ENCODE data around the gene KAT14.
"Not testable (repeated sequence)": the region's sequence is repeated elsewhere in the genome, so short reads cannot be mapped to it uniquely, and the experiment has no call there.

KAT14 gene

DNA sequence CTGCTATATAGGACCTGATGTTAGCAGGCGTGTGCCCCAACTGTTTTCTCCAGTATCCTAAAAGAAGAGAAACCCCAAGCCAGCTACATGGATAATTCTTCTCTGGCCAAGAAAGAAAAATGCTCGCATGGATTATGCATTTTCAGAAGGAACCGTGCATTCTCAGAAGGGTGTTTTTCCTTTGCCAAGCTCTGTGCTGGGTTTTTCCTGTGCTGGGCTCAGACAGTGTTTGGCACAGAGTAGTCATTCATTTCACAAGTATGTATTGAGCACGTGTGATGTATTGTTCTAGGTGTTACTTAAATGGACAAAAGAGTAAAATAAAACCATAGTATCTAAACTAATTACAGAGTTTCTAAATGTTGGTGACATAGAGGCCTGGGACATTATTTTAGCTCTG, 88.0 kb downstream of the KAT14 start:
- no peak for DNase-seq

DNA sequence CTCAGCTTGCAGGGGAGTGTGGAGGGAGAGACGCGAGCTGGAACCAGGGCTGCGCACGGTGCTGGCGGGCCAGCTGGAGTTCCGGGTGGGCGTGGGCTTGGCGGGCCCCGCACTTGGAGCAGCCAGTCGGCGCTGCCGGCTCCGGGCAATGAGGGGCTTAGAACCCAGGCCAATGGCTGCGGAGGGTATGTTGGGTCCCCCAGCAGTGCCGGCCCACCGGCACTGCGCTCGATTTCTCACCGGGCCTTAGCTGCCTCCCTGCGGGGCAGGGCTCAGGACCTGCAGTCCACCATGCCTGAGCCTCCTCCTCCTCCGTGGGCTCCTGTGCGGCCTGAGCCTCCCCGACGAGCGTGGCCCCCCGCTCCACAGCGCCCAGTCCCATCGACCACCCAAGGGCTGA, 89.1 kb downstream of the KAT14 start:
- not testable (repeated sequence) for DNase-seq

GRCh38 chr20:18233408-18233943, 95.8 kb downstream of the KAT14 start:
- DNase-seq = no peak
